HG03108 (cell line): Measurements from ENCODE around the gene KRT79.

Experiments
- ATAC-seq: cut with Tn5 transposase; IDR thresholded peaks from one replicate; pipeline ENCODE4 v1.9.1; 2021; ENCODE audit warnings: moderate library complexity; ENCODE audit not compliant: unreplicated experiment

Gene KRT79

DNA sequence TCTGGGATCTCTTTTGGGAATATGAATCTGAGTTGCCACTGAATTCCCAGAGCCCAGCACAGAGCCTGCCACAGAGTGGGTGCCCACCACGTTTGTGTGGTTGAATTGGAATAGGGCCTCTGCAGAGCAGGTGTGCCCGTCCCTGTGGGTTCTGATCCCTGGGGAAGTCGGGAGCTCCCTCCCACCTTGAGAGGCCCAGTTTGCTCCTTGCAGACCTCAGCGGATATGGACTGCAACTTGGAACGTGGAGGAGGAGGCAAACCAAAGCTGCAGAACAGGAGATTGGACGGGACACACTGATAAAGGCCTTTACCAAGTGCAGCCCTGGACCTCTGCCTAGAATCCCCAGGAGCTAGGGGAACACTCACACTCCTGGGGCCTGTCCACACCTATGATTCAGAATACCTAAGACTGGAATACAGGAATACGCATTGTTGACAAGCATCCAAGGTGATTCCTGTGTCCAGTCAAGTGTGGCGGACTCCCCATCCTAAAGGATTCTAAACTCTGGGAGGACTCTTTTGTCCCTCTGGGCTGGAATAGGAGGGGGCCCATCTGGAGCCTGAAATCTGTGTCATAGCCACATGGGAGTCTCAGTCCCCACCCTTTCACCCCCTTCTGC is 59.4 kb downstream of the KRT79 start:
- ATAC-seq: no peak

DNA sequence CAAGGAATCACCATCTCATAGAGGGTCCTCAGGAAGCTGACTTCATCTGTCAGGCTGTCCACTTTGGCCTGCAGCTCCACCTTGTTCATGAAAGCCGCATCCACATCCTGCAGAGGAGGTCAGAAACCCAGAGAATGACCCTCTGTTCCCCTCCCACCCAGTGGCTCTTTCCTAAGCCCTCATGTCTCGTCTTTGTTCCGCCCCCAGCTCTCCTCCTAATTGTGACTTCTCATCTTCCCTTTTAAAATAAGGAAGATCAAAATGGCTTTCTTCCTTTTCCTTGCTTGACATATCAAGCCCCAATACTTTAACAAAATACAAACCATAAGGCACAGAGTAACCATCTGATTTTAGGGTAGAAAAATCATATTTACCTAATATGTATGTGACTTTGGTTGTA is 61.3 kb downstream of the KRT79 start:
- no peak for ATAC-seq

DNA sequence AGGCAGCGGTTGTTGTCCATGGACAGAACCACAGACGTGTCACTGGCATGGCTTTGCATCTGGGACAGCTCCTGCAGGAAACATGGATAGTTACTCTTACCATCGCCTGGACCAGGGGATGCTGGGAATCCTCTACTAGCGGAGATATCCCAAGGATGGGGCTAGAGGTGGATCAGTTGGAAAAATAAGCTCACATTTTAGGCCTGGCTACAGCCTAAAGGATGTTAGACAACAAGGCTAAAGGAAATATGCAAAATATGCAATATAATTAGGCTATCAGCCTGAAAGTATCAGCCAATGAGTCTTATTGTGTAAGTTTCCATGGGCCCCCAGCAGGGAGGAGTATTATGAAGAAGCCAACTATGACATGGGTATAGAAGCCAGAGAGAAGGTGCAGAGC is 61.9 kb downstream of the KRT79 start:
- ATAC-seq: no peak

DNA sequence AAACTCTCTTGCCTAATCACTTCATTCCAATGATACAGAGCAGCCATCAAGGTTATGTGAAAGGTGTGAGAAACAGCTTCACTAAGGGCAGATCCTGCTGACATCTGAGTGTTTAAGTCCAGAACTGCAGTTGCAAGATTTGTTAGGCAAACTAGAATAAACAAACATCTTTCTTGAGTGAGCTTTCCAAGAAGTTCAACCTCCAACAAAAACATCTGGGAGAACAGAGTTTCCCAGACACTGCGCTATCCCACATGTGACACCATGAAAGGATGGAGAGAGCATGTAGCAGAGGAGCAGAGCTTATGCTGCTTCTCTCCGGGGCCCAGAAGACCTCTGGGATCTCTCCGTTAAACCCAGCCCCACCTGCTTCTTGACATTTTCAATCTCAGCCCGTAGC is 62.6 kb downstream of the KRT79 start:
- ATAC-seq: no peak
